Pancreas (tissue), 10 donors: ENCODE results near the gene TEX22. TPM values are rescaled to one million over a fixed set of nuclear protein-coding genes. Genes with fewer than 3 reads are reported as not detected.
A peak's percentile ranks its signal among the peaks of the same experiment; 100 is the strongest.

Experiments used
- ATAC-seq, 4 donors: fragments of 200-7000 bp; cut with Tn5 transposase; one replicate each; pipeline versions ENCODE4 v1.8.0 to v1.9.1; 2020; ENCODE audit warnings: mild to moderate bottlenecking in 4 of 4, moderate library complexity in 4 of 4
- DNase-seq, 6 donors: peaks; one replicate each; pipeline ENCODE4 v3.0.0-alpha.2; 2020
- FAIRE-seq: peaks from 2 replicates; lab custom pipeline; 2012; peaks lifted over from hg19 to GRCh38; lab: Jason Lieb, UNC
- H3K27ac ChIP-seq, 4 donors: fragments of 200-600 bp; sonication (generic); 1 replicate in 3 of 4; 2 replicates in 1 of 4; pipeline versions ENCODE4 v1.5.0 to v1.8.0; 2020
- H3K27me3 ChIP-seq, 4 donors: fragments of 200-600 bp; one replicate each; pipeline ENCODE4 v1.8.0; 2021
- H3K36me3 ChIP-seq, 3 donors: fragments of 200-600 bp; sonication (generic) in 1 of 3; one replicate each; pipeline versions ENCODE4 v1.5.0 to v1.8.0; 2020 to 2021
- H3K4me1 ChIP-seq, 3 donors: fragments of 200-600 bp; one replicate each; pipeline ENCODE4 v1.8.0; 2021
- H3K4me3 ChIP-seq, 4 donors: fragments of 200-600 bp; sonication (generic) in 2 of 4; one replicate each; pipeline versions ENCODE4 v1.5.0 to v1.8.0; 2020 to 2021
- H3K9me3 ChIP-seq, 4 donors: fragments of 200-600 bp; one replicate each; pipeline ENCODE4 v1.8.0; 2021
- CTCF ChIP-seq, 4 donors: fragments of 200-600 bp; sonication (generic) in 3 of 4; IDR thresholded peaks; one replicate each; pipeline versions ENCODE4 v1.5.0 to v1.8.0; 2021; ENCODE audit warnings: antibody characterized with exemption in 4 of 4
- WGBS, 2 donors: extraction: QIAGEN DNeasy Blood & Tissue Kit; methylation state at CpG; one replicate each; pipeline ENCODE4 v1.1.7; 2013; 5-methylcytosine and 5-hydroxymethylcytosine counted together
- intact Hi-C, 3 donors: fragments of 100-400 bp; cut with DNase I; formaldehyde crosslinking; loops; one replicate each; pipeline versions ENCODE4 v1.11.1 to v1.14.2; 2022
- polyA plus RNA-seq, 2 donors: library from polyadenylated mRNA; stranded (reverse); fragments of 200-250 nt; gene quantifications; one replicate each; pipeline ENCODE4 v1.2.3, GENCODE V29; 2013
- total RNA-seq, 6 donors: library from RNA; stranded (reverse); fragmentation: NEBNext Ultra II Directional in 4 of 6; extraction: Animal tissue kit (Norgen Biotek cat#: 25700) in 4 of 6; gene quantifications; one replicate each; pipeline versions ENCODE4 v1.2.1 to v1.2.4, GENCODE V29; 2021 to 2023
- donor health status: healthy with polysubstance abuse.
- donor health status: DM: no; HTN: no; CAD: no; lungs with moderate emphysema.
- donor health status: DM: no; HTN: no; CAD: no.
- donor health status: control.
- donor health status: control.
- donor health status: Bipolar disorder and iron deficiency.
- donor health status: DM: yes; HTN: yes; CAD: no.
- donor health status: DM: no; HTN: no; CAD: no.
- donor health status: DM: no; HTN: no; CAD: no.
- donor health status: DM: yes; HTN: yes; CAD: no.

The TEX22 gene
- total and polyA plus RNA-seq, 8 donors: 0.14 to 2.4 (median 1.1) TPM

GRCh38 chr14:105376521-105377440 lies 21.6 kb upstream of the TEX22 start:
- intact Hi-C loops: no loop called here
- Histone ChIP-seq H3K4me1 (no peaks in the 10 kb centered on the region), H3K36me3 (peaks cover 0 to 9% (median 0%) of the 10 kb centered on the region in 3 donors), H3K9me3 (no peaks in the 10 kb centered on the region), H3K27ac (no peak overlapping the region), H3K4me3 (no peak overlapping the region), H3K27me3 (no peaks in the 10 kb centered on the region)
- 86 to 88% methylated on average over 34 of the region's 34 CpGs for WGBS, 2 donors
- ATAC-seq (peak in 1 of 4 donors; percentile 11), FAIRE-seq (no peak), DNase-seq (peak in 2 of 6 donors; percentile 31 to 74)
- TF ChIP-seq CTCF (IDR thresholded peaks at IDR 0.05): no peak

- FAIRE-seq: no peak
- TF ChIP-seq CTCF (IDR thresholded peaks at IDR 0.05): no peak
- DNase-seq: peak in 2 of 6 donors; percentile 17 to 54
- Histone ChIP-seq H3K36me3 (peaks cover 0 to 17% (median 0%) of the 10 kb centered on the region in 3 donors), H3K9me3 (no peaks in the 10 kb centered on the region), H3K4me1 (no peaks in the 10 kb centered on the region), H3K4me3 (no peak overlapping the region), H3K27me3 (no peaks in the 10 kb centered on the region), H3K27ac (no peak overlapping the region)
- no peak for ATAC-seq
- intact Hi-C loops: no loop called here
- 88 to 92% methylated on average over 23 of the region's 23 CpGs for WGBS, 2 donors
Measured at GRCh38 chr14:105377555-105378182, 20.7 kb upstream of the TEX22 start.

GRCh38 chr14:105378199-105378598 lies 20.1 kb upstream of the TEX22 start:
- Histone ChIP-seq H3K4me3 (no peak overlapping the region), H3K4me1 (no peaks in the 10 kb centered on the region), H3K27me3 (no peaks in the 10 kb centered on the region), H3K27ac (no peak overlapping the region), H3K36me3 (peaks cover 0 to 21% (median 0%) of the 10 kb centered on the region in 3 donors), H3K9me3 (no peaks in the 10 kb centered on the region)
- ATAC-seq: no peak
- no peak for TF ChIP-seq CTCF (IDR thresholded peaks at IDR 0.05)
- DNase-seq: peak in 1 of 6 donors; percentile 14
- no peak for FAIRE-seq
- 71 to 72% methylated on average over 11 of the region's 11 CpGs for WGBS, 2 donors
- intact Hi-C loops: no loop called here

GRCh38 chr14:105378873-105379685 lies 19.3 kb upstream of the TEX22 start:
- Histone ChIP-seq H3K27ac (no peak overlapping the region), H3K4me3 (no peak overlapping the region), H3K36me3 (peaks cover 0 to 21% (median 0%) of the 10 kb centered on the region in 3 donors), H3K9me3 (no peaks in the 10 kb centered on the region), H3K4me1 (no peaks in the 10 kb centered on the region), H3K27me3 (no peaks in the 10 kb centered on the region)
- 92 to 96% methylated on average over 17 of the region's 17 CpGs for WGBS, 2 donors
- ATAC-seq (no peak), DNase-seq (peak in 1 of 6 donors; percentile 36), FAIRE-seq (no peak)
- no peak for TF ChIP-seq CTCF (IDR thresholded peaks at IDR 0.05)
- intact Hi-C loops: no loop called here
